ENCODE measurements around the gene CCDC187. TPM values are rescaled to one million over a fixed set of nuclear protein-coding genes. Genes with fewer than 3 reads are reported as not detected.
"Not testable (repeated sequence)": the region's sequence is repeated elsewhere in the genome, so short reads cannot be mapped to it uniquely, and the experiment has no call there.

CCDC187 gene
- 0.05 TPM in 1 of 2 replicates, not detected in the other for total RNA-seq (2014; rRNA removed; shearing (Covaris generic))

DNA sequence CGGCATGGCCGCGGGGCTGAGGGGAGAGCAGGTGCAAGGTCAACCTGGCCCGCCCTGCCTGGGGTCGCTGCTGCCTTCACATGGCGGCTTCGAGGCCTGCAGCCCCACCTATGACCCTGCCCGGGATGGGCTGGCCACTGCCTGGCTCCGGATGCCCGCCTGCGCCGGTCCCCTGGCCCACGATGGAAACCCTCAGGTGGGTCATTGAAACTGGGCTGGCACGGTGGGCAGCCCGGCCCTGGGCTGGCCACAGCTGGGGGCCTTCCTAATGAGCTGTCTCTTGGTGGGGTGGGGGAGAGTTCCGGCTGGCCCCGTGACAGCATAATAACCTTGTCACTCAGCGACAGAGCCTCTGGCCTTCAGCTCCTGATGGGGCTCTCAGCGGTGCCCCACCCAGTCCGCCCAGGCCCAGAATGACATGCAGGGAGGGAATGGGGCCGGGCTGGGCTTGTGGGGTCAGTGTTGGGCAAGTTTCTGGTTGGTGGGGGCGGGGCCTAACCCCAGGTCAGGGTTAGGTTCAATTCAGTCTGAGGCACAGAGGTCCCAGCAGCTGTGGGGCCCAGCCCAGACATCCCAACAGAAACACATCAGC, at the start of gene CCDC187:
TSS of gene CCDC187 (minus strand) at position 270 of the 592 bp plus-strand sequence. CDS start at position 6, 264 bp downstream.
- Histone ChIP-seq H3K4me3 (no peak within 1 kb of the TSS), H3K36me3 (no peaks in the 10 kb centered on the region), H3K27ac (no peak within 1 kb of the TSS), H3K9me3 (replicated peaks) (no peaks in the 10 kb centered on the region; the same call in 1 of the 2 replicates), H3K4me1 (peaks cover 17% of the 10 kb centered on the region), H3K27me3 (peaks cover 51% of the 10 kb centered on the region)
- DNase-seq = no peak

DNA sequence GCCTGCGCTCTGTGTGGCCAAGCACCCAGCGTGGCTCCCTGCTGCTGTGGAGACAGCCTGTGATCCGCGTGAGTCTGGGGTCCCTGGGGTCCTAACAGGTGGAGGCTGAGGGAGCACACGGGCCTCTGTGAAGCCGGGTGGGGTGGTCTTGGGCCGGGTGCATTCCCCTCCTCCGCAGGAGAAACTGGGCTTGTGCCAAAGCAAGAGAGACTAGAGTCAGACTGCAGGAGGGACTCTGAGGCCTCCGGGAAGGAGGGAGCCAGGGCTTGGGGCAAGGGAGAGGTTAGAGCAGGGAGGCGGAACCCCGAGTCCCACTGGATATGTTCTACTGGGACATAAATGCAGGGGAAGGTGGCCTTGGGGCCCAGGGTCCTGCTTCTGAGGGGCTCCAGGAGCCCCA, 49.2 kb upstream of the CCDC187 start:
- no peak overlapping the region for H3K4me3 ChIP-seq
- no peaks in the 10 kb centered on the region; the same call in 1 of the 2 replicates for H3K36me3 ChIP-seq
- H3K4me1 ChIP-seq = peaks cover 15% of the 10 kb centered on the region
- no peaks in the 10 kb centered on the region for H3K9me3 ChIP-seq (replicated peaks)
- no peak for DNase-seq
- H3K27me3 ChIP-seq = no peaks in the 10 kb centered on the region
- no peak overlapping the region for H3K27ac ChIP-seq

DNA sequence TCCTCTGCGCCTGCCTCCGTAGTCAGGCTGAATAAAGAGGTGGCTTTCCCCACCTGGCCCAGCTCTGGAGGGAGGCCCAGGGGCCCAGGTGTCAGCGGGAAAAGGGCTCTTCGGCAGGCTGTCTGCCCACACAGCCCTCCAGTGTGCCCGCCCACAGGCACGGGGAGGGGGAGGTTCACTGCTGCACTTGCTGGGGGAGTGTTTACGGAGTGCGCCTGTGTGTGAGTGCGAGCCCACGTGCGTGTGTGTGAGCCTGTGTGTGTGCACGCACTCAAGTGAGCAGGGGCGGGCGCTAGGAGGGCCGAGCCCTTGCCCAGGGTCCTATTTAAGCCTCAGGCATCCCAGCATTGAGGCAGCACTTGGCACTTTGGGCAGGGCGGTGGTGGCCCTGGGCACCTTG, 48.8 kb upstream of the CCDC187 start:
- Histone ChIP-seq H3K4me1 (peaks cover 19% of the 10 kb centered on the region), H3K4me3 (no peak overlapping the region), H3K9me3 (replicated peaks) (no peaks in the 10 kb centered on the region), H3K27ac (no peak overlapping the region), H3K27me3 (no peaks in the 10 kb centered on the region), H3K36me3 (no peaks in the 10 kb centered on the region; the same call in 1 of the 2 replicates)
- DNase-seq = no peak

DNA sequence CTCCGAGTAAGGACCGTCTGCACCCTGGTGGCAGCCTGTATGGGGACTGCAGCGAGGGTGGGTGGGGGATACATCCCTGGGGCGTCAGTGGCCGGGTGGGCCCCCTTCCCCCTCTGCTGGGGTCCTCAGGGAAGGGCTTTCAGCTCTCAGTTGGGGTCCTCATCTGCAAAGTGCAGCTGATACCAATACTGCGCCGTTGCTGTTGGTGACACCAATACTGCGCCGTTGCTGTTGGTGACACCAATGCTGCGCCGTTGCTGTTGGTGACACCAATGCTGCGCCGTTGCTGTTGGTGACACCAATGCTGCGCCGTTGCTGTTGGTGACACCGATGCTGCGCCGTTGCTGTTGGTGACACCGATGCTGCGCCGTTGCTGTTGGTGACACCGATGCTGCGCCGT, 48.0 kb upstream of the CCDC187 start:
- H3K9me3 ChIP-seq (replicated peaks); H3K4me3 ChIP-seq; H3K36me3 ChIP-seq; H3K27me3 ChIP-seq; H3K27ac ChIP-seq; DNase-seq: not testable (repeated sequence)
- peaks cover 27% of the 10 kb centered on the region for H3K4me1 ChIP-seq

DNA sequence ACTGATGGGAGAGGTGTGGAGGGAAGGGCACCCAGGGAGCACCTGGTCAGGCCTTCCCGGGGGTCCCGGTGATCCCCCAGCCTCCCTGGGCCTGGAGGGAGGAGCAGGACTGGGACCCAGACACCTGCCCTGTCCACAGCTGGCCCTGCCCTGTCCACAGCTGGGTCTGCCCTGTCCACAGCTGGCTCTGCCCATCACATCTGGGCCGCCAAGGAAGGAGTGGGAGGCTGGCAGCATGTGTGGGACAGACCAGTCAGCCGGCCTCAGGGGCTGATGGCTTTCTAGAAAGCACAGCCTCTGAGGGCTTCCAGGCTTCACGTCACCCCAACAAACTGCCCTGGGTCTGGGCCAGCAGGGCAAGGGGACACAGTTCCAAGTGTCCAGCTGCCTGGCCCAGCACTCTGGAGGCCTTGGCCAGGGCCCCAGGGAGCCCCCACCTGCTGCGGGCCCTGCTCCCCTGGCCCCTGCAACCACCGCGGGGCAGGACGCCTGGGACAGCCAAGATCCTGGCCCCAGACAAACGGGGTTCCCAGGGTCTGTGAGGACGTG, 47.4 kb upstream of the CCDC187 start:
- H3K9me3 ChIP-seq (replicated peaks) = no peaks in the 10 kb centered on the region
- no peaks in the 10 kb centered on the region for H3K27me3 ChIP-seq
- peaks cover 33% of the 10 kb centered on the region for H3K4me1 ChIP-seq
- DNase-seq = peak; percentile 78 to 79
- no peak overlapping the region for H3K4me3 ChIP-seq
- no peaks in the 10 kb centered on the region for H3K36me3 ChIP-seq
- H3K27ac ChIP-seq = no peak overlapping the region

DNA sequence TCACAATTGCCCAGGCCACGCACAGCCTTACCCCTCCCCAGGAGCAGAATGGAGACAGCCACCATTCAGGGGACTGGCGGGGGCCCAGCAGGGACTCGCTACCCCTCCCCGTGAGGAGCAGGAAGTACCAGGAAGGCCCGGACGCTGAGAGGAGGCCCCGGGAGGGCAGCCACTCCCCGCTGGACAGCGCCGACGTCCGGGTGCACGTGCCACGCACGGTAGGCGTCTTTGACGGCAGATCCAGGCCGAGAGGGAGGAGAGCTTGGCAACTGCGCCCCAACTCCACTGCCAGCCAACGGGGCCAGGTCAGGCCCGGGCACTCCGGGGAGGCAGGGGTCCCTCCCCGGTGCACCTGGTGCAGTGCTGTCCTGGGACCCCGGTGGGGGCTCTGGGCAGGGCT, 45.7 kb upstream of the CCDC187 start:
- Histone ChIP-seq H3K36me3 (no peaks in the 10 kb centered on the region), H3K4me1 (peaks cover 48% of the 10 kb centered on the region), H3K4me3 (no peak overlapping the region), H3K9me3 (replicated peaks) (no peaks in the 10 kb centered on the region), H3K27ac (no peak overlapping the region), H3K27me3 (no peaks in the 10 kb centered on the region)
- no peak for DNase-seq

DNA sequence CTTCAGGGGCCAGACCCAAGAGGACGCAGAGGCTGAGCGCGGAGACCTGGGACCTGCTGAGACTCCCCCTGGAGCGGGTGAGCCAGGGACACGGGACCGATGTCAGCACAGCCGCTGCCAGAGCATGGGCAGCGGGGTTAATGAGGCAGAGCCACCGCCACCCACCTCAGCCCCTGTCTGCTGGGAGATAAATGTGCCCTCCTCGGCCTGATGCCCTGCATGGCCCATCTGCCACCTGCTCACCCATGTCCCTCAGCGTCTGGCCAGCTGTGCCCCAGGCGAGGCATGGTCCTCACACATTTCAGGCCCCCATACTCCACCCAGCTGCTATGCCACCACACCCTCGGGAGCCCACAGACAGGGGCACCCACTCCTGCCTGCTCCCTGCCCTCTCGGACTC, 44.8 kb upstream of the CCDC187 start:
- Histone ChIP-seq H3K9me3 (replicated peaks) (no peaks in the 10 kb centered on the region), H3K36me3 (no peaks in the 10 kb centered on the region), H3K27ac (no peak overlapping the region), H3K27me3 (no peaks in the 10 kb centered on the region), H3K4me3 (no peak overlapping the region), H3K4me1 (peaks cover 48% of the 10 kb centered on the region)
- DNase-seq = peak in 1 of 2 experiments; percentile 51

DNA sequence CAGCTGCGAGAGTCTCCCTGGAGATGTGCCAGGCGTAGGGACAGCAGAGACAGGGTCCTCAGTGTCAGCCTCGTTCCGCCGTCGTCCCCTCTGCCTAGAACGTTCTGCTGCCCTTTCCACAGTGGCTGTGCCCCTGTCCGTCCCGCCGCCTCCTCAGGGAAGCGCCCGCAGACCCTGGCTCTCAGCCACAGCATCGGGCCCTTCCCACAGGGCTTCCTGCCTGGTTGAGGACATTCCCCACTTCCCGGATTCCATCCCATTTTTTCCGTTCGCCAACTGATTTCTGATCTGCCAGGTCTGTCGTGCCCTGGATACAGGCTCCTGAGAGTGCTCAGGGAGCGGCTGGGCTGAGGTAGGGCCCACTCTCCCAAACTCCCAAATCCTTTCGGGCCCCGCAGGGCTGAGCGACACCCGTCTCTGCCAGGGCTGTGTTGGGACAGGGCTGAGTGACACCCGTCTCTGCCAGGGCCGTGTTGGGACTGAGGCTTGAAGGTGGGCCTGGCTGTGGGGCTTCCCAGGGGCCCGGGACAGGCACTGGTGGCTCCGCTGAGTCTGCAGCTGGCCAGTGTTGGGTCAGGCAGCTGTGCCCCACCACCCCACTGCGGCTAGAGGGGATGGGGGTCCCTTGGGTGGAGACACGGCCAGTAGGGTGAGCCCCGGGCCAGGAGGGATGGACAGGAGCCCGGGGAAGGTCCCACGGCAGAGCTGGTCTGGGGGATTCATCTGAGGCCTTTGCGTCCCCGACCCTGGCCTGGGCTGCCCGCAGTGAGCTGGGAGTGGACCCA, 43.8 kb upstream of the CCDC187 start:
- no peaks in the 10 kb centered on the region for H3K36me3 ChIP-seq
- H3K27me3 ChIP-seq = no peaks in the 10 kb centered on the region
- DNase-seq = peak; percentile 71 to 78
- H3K9me3 ChIP-seq (replicated peaks) = no peaks in the 10 kb centered on the region
- no peak overlapping the region for H3K4me3 ChIP-seq
- H3K4me1 ChIP-seq = peaks cover 48% of the 10 kb centered on the region
- H3K27ac ChIP-seq = no peak overlapping the region; the same call in 1 of the 2 replicates

DNA sequence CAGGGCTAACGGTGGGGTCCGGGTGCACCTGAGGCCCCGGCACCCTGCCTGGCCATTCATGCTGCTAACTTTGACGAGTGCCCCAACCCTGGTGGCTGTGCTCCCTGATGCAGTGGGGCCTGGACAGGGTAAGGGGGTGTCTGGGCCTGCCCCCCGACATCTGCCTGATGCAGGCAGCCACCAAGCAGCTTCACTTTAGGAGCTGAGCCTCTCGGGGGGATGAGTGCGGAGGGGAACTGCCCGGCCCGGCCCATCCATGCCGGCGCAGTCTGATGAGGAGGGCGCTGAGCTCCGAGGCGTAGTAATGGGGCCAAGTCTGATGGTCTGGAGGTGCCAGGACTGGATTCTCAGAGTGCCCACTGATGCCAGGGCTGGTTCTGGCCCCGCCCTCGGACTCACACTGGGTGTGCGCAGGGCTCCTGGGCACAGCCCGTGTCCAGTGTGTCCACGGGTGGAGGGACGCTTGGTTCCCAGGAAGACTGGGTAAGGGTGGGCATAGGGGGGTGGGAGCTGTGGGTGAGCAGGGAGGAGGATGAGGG, 43.1 kb upstream of the CCDC187 start:
- DNase-seq = no peak
- Histone ChIP-seq H3K4me3 (no peak overlapping the region), H3K36me3 (no peaks in the 10 kb centered on the region), H3K4me1 (peaks cover 48% of the 10 kb centered on the region), H3K27me3 (no peaks in the 10 kb centered on the region), H3K27ac (no peak overlapping the region), H3K9me3 (replicated peaks) (no peaks in the 10 kb centered on the region)

DNA sequence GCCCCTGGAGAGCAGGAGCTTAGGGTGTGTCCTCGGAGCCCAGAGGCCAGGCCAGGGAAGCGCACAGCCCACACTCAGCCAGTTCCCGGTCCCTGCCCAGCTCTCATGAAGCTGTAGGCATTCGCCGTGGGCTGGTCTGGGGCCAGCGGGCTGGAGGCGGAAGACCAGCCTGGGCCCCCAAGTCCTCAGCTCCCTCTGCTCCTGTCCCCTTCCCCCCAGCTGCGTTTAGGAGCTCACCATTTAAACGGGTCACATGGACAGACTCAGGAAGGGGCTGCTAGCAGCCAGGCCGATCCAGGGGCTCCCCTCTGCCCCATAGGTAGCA, 42.2 kb upstream of the CCDC187 start:
- Histone ChIP-seq H3K4me3 (peak overlapping the region; percentile 3), H3K27ac (no peak overlapping the region; the same call in 1 of the 2 replicates), H3K27me3 (no peaks in the 10 kb centered on the region), H3K4me1 (peaks cover 43% of the 10 kb centered on the region), H3K36me3 (no peaks in the 10 kb centered on the region), H3K9me3 (replicated peaks) (no peaks in the 10 kb centered on the region)
- no peak for DNase-seq

DNA sequence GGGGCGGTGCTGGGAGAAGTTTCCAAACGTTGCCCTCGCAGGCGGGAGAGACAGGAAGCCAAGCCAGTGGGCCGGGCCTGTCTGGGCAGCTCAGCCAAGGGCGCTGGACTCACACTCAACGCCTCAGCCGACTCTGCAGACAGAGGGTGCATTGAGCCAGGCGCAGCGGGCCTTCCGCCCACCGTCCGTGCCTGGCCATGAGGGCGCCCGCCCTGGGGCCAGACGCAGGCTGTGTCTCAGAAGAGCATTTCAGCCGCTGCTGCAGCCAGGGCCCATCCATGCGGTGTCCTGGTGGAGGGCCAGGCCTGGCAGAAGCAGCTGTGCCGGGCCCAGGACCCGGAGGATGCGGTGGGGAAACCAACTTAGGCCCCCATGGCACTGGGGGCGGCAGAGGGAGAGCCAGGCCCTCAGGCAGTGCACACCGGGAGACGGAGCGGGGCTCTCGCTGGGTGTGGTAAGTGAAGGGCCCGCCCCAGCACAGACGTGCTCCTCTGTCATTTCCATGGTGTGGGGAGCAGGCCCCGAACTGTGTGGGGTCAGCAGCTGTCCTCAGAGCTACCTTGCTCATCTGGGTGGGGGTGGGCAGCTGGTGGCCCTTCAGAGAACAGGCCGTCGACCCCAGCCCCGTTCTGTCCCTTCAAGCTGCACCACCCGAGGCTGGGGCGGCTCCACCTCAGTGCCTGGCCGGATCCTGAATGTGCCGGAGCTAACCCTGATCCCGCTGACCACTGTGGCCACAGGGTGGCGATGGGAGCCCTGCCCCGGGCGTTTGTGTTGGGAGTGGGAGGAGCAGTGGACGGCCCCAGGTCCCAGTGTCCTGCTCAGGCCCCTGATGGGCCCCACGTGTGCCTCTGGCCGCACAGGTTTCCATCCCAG, 41.6 kb upstream of the CCDC187 start:
- Histone ChIP-seq H3K36me3 (0 out of 2 replicates have a peak, but pooled peaks cover 3% of the 10 kb centered on the region), H3K4me1 (peaks cover 42% of the 10 kb centered on the region), H3K27ac (peak overlapping the region; percentile 0; the same call in 1 of the 2 replicates), H3K27me3 (no peaks in the 10 kb centered on the region), H3K4me3 (peak overlapping the region; percentile 3), H3K9me3 (replicated peaks) (no peaks in the 10 kb centered on the region)
- DNase-seq = peak; percentile 78 to 81

DNA sequence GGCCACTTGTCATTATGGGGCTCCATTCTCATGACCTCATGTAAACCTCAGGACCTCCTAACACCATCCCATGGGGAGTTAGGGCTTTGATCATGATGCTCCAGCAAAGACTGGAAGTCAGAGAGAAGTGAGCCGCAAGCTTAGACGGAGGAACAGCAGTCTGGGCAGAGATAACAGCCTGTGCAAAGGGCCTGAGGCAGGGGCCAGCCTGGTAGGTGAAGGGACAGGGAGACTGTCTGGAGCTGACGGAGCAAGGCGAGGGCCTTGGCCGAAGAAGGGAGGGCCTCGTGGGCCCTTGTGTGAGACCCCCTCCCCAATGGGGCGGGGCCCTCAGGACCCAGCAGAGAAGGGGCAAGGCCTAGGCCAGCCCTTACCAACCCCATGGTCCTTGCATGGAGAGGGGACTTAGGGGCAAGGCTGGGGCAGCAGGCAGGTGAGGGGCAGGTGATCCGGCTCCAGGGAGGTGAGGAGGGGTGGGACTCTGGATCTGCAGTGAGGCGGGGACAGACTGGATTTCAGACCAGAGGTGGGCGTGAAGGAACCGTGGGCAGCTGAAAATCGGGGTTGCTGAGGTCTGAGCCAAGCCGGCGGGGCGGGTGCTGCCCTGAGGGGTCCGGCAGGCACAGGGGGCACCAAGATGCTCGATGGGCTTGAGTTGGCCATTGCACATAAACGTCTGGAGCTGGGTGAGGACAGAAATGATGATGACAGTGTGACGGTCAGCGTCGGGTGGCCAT, 40.8 kb upstream of the CCDC187 start:
- Histone ChIP-seq H3K27ac (no peak overlapping the region), H3K27me3 (no peaks in the 10 kb centered on the region), H3K4me3 (no peak overlapping the region), H3K9me3 (replicated peaks) (no peaks in the 10 kb centered on the region), H3K36me3 (peaks cover 7% of the 10 kb centered on the region; the same call in 1 of the 2 replicates), H3K4me1 (peaks cover 42% of the 10 kb centered on the region)
- no peak for DNase-seq

DNA sequence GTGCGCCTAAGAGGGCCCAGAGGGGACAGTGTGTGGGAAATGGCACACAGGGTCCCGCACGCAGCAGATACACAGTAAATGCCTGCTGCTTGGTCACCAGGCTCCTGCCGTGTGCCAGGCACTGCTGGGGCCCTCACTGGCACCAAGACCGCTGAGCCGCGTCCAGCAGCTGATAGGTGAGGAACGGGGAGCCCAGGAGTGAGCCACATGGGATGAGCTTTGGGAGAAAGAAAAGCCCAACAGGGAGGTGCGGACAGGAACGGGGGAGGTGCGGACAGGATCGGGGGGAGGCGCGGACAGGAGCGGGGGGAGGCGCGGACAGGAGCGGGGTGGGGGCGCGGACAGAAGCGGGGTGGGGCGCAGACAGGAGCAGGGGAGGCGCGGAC, 40.0 kb upstream of the CCDC187 start:
- H3K27ac ChIP-seq = no peak overlapping the region
- no peak overlapping the region for H3K4me3 ChIP-seq
- peaks cover 13% of the 10 kb centered on the region for H3K36me3 ChIP-seq
- H3K4me1 ChIP-seq = peaks cover 38% of the 10 kb centered on the region
- DNase-seq = no peak
- H3K27me3 ChIP-seq = no peaks in the 10 kb centered on the region
- H3K9me3 ChIP-seq (replicated peaks) = no peaks in the 10 kb centered on the region
